ENCODE measurements around the gene RPS19.

Gene RPS19

DNA sequence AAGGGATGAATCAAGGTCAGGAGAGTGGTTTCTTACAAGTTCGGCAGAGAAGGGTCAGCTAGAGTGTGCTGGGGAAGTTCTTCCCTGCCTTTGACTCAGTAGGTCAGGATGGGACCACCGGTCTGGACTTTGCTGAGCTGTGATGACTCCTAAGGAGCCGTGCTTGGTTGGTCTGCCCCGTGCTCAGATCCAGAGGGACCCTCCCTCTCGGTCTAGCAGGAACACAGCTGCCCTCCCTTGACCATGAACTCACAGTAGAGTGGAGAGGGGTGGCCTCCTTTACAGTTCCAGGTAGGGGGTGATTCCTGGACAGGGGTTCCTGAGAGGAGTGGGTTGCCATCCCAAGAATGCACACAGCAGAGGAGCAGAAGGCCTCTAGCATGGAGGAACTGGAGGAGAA lies 4.3 kb downstream of the RPS19 start:
- H3K4me3 ChIP-seq, result no peak overlapping the region
- H3K27ac ChIP-seq, result no peak overlapping the region
- DNase-seq (ENCODE audit: low spot score), result no peak
- TF ChIP-seq, protein P1, sequence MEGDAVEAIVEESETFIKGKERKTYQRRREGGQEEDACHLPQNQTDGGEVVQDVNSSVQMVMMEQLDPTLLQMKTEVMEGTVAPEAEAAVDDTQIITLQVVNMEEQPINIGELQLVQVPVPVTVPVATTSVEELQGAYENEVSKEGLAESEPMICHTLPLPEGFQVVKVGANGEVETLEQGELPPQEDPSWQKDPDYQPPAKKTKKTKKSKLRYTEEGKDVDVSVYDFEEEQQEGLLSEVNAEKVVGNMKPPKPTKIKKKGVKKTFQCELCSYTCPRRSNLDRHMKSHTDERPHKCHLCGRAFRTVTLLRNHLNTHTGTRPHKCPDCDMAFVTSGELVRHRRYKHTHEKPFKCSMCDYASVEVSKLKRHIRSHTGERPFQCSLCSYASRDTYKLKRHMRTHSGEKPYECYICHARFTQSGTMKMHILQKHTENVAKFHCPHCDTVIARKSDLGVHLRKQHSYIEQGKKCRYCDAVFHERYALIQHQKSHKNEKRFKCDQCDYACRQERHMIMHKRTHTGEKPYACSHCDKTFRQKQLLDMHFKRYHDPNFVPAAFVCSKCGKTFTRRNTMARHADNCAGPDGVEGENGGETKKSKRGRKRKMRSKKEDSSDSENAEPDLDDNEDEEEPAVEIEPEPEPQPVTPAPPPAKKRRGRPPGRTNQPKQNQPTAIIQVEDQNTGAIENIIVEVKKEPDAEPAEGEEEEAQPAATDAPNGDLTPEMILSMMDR (IDR thresholded peaks at IDR 0.05), result no peak

DNA sequence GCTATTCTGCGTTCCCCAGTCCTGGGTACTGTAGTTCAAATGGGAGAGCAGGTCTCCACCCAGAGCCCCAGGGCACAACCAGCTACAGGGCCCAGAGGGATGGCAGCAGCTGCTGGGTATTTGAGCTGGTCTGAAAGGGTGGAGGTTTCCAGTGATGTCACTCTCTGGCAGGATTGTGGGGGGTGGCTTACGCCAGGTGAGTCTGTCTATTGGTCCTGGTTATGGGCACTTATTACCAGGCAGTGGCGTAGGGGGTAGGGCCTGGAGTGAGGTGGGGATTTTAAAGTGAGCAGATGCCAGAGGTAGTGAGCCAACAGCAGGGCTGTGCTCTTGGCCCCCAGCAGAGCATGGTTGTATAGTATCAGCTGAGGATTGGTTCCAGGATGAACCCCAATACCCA lies 6.2 kb downstream of the RPS19 start:
- no peak overlapping the region for H3K4me3 ChIP-seq
- DNase-seq (ENCODE audit: low spot score), result no peak
- no peak overlapping the region for H3K27ac ChIP-seq
- TF ChIP-seq, protein P1 (IDR thresholded peaks at IDR 0.05), result no peak

DNA sequence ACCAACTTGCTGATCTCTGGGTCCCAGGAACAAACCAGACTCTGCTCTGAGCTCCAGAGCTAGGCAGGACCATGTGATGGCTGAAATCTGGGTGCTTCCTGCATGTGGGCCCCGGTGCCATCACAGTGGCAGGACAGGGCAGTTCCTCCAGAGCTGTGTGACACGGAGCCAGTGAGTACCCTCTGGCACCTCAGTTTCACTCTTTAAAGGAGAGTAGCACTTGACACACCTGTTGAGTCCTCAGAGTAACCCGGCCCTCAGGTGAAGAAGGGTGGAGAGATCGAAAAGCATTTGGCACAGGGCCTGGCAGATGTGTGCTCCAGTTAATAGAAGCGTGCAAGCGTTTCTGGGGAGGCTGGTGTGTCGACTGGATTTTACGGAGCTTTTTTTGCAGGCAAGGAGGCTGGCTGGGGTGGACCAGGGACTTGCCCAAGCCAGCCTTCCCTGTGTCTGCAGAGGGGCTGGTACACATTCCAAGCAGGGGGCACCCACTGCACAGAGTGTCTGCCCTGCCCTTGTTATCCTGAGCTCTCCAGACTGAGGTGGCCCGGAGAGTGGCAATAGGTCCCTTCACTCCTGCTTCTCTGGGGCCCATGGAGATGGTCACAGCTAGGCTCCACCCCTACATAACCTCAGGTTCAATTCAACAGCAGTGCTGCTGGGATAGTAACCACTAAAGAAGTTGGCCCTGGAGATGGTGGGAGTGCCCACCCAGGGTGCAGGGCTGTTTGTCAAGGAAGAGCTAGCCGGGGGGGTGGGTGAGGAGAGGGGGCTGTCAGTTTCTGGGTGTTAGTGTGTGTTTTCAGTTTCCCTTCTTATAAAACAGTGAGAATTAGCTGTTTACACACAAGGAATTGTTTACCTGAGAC lies 8.3 kb downstream of the RPS19 start:
- TF ChIP-seq, protein P1 (IDR thresholded peaks at IDR 0.05), result no peak
- Histone ChIP-seq H3K4me3 (no peak overlapping the region), H3K27ac (no peak overlapping the region)
- DNase-seq (ENCODE audit: low spot score), result no peak

DNA sequence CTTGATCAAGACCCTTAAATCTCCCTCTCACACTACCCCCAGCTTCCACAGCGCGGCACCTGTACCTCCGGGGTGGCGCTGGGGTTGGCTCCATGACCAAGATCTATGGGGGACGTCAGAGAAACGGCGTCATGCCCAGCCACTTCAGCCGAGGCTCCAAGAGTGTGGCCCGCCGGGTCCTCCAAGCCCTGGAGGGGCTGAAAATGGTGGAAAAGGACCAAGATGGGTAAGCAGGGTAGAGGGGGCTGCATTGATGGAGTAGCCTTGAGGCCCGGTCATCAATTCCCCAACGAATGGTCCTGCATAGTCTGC lies 8.9 kb downstream of the RPS19 start:
- no peak for DNase-seq (ENCODE audit: low spot score)
- Histone ChIP-seq H3K27ac (no peak overlapping the region), H3K4me3 (no peak overlapping the region)
- TF ChIP-seq, protein P1 (IDR thresholded peaks at IDR 0.05), result no peak

DNA sequence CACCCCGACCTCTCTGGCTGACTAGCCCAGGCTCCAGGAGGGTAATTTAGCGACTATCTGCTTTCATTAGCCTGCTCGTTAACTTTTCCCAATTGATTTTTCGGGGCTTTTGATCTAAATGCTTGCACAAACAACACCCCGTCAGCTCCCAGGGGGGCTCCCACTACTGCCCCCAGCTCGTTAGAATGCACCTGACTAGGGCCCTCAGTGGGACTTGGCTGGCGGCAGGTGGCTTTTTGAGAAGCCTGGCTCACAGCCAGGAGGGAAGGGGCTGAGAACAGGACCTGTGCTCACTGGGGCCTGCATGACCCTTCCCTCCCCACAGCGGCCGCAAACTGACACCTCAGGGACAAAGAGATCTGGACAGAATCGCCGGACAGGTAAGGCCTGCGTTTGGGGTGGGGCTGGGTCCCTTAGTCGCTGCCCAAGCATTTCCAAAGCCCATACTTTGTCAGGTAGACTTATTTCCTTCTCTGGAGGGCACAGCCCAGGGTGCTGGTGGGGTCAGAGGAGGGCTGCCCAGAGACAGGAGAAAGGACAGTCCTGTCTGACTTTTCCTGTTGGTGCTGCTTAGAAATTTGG lies 9.4 kb downstream of the RPS19 start:
- Histone ChIP-seq H3K27ac (no peak overlapping the region), H3K4me3 (no peak overlapping the region)
- TF ChIP-seq, protein P1 (IDR thresholded peaks at IDR 0.05), result no peak
- DNase-seq (ENCODE audit: low spot score), result no peak

DNA sequence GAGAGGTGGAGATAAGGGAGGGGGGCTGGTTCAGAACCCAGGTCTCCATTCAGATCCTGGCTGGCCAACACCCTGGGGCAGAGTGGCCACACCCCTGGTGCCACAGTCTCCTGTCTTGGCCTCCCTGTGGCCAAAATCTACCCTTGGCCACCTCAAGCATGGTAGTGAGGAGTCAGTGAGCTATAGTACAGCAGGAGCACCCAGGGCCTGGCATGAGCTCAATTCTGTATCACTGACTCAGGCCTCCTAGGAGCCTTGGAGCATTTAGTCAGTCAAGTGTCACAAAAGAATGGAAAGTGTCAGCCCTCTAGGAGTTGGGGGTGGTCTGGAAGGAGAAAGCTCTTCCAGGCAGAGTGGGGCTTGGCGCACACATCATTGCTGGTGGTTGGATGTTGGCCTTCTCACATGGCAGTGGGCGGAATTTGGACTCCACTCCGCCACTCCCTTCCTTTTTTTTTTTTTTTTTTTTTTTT lies 10.4 kb downstream of the RPS19 start:
- DNase-seq (ENCODE audit: low spot score), result no peak
- Histone ChIP-seq H3K4me3 (no peak overlapping the region), H3K27ac (no peak overlapping the region)
- TF ChIP-seq, protein P1 (IDR thresholded peaks at IDR 0.05), result no peak
